ENCODE results near the gene IGSF5.
"Not testable (repeated sequence)": the region's sequence is repeated elsewhere in the genome, so short reads cannot be mapped to it uniquely, and the experiment has no call there.

The IGSF5 gene

GRCh38 chr21:39738566-39738965 is 6.4 kb upstream of the IGSF5 start:
- DNase-seq (ENCODE audit: low spot score) = no peak

- not testable (repeated sequence) for DNase-seq (ENCODE audit: low spot score)
Observed at GRCh38 chr21:39739531-39739930, 5.5 kb upstream of the IGSF5 start.

GRCh38 chr21:39742561-39742960 is 2.4 kb upstream of the IGSF5 start:
- DNase-seq (ENCODE audit: low spot score) = not testable (repeated sequence)

GRCh38 chr21:39745332-39745731 is 349 bp downstream of the IGSF5 start:
- not testable (repeated sequence) for DNase-seq (ENCODE audit: low spot score)

GRCh38 chr21:39750670-39751069 is 5.7 kb downstream of the IGSF5 start:
- DNase-seq (ENCODE audit: low spot score) = no peak

- DNase-seq (ENCODE audit: low spot score) = no peak
Observed at GRCh38 chr21:39754811-39755210, 9.8 kb downstream of the IGSF5 start.

GRCh38 chr21:39756285-39756684 is 11.3 kb downstream of the IGSF5 start:
- DNase-seq (ENCODE audit: low spot score) = no peak

- no peak for DNase-seq (ENCODE audit: low spot score)
Observed at GRCh38 chr21:39763272-39763970, 18.4 kb downstream of the IGSF5 start.

GRCh38 chr21:39774227-39774626 is 29.2 kb downstream of the IGSF5 start:
- no peak for DNase-seq (ENCODE audit: low spot score)

- no peak for DNase-seq (ENCODE audit: low spot score)
Observed at GRCh38 chr21:39775816-39776215, 30.8 kb downstream of the IGSF5 start.

- DNase-seq (ENCODE audit: low spot score) = no peak
Observed at GRCh38 chr21:39776589-39776988, 31.6 kb downstream of the IGSF5 start.

GRCh38 chr21:39781331-39781730 is 36.3 kb downstream of the IGSF5 start:
- no peak for DNase-seq (ENCODE audit: low spot score)

- DNase-seq (ENCODE audit: low spot score) = peak; percentile 92
Observed at GRCh38 chr21:39788383-39788782, 43.4 kb downstream of the IGSF5 start.

GRCh38 chr21:39796466-39796865 is 51.5 kb downstream of the IGSF5 start:
- DNase-seq (ENCODE audit: low spot score) = no peak

- DNase-seq (ENCODE audit: low spot score) = no peak
Observed at GRCh38 chr21:39799178-39799577, 54.2 kb downstream of the IGSF5 start.

GRCh38 chr21:39800311-39800710 is 55.3 kb downstream of the IGSF5 start:
- no peak for DNase-seq (ENCODE audit: low spot score)

GRCh38 chr21:39802217-39802616 is 57.2 kb downstream of the IGSF5 start:
- DNase-seq (ENCODE audit: low spot score) = no peak

- DNase-seq (ENCODE audit: low spot score) = no peak
Observed at GRCh38 chr21:39803393-39803792, 58.4 kb downstream of the IGSF5 start.

GRCh38 chr21:39804240-39804639 is 59.3 kb downstream of the IGSF5 start:
- DNase-seq (ENCODE audit: low spot score) = no peak

- DNase-seq (ENCODE audit: low spot score) = no peak
Observed at GRCh38 chr21:39805983-39806382, 61.0 kb downstream of the IGSF5 start.

GRCh38 chr21:39807738-39808137 is 62.8 kb downstream of the IGSF5 start:
- DNase-seq (ENCODE audit: low spot score) = no peak

GRCh38 chr21:39809936-39810335 is 65.0 kb downstream of the IGSF5 start:
- DNase-seq (ENCODE audit: low spot score) = no peak

GRCh38 chr21:39812983-39813382 is 68.0 kb downstream of the IGSF5 start:
- no peak for DNase-seq (ENCODE audit: low spot score)

- DNase-seq (ENCODE audit: low spot score) = no peak
Observed at GRCh38 chr21:39818557-39818956, 73.6 kb downstream of the IGSF5 start.
